Neural crest cell (in vitro differentiated cells): Measurements from ENCODE around the gene OR8K3. TPM values are rescaled to one million over a fixed set of nuclear protein-coding genes. Genes with fewer than 3 reads are reported as not detected.

Experiments used
- DNase-seq: peaks from one replicate; pipeline ENCODE4 v3.0.0; 2021; ENCODE audit warnings: low read depth, mixed read lengths, low spot score
- H3K27ac Mint-ChIP-seq: one replicate; pipeline ENCODE4 v1.8.0; 2021; ENCODE audit warnings: mild to moderate bottlenecking, mixed read lengths; ENCODE audit not compliant: unreplicated experiment
- H3K27me3 Mint-ChIP-seq: 2 replicates; pipeline ENCODE4 v1.8.0; 2021; ENCODE audit warnings: low read depth, mild to moderate bottlenecking, mixed read lengths
- H3K36me3 Mint-ChIP-seq: 2 replicates; pipeline ENCODE4 v1.8.0; 2021; ENCODE audit warnings: low read depth, mild to moderate bottlenecking, mixed read lengths
- H3K4me1 Mint-ChIP-seq: 2 replicates; pipeline ENCODE4 v1.8.0; 2021; ENCODE audit warnings: mixed read lengths
- H3K4me3 Mint-ChIP-seq: one replicate; pipeline ENCODE4 v1.8.0; 2021; ENCODE audit warnings: mild to moderate bottlenecking, mixed read lengths
- H3K9me3 Mint-ChIP-seq: 2 replicates; pipeline ENCODE4 v1.8.0; 2021; ENCODE audit warnings: mixed read lengths
- total RNA-seq: library from RNA; stranded (reverse); gene quantifications from 2 replicates; pipeline ENCODE4 v1.2.1, GENCODE V29; 2021
- TF ChIP-seq, protein P1 (sequence below): fragments of 200-600 bp; sonication (generic); conservative IDR thresholded peaks from 2 replicates; pipeline ENCODE4 v1.5.0; 2021; ENCODE audit warnings: antibody characterized with exemption, mild to moderate bottlenecking

OR8K3 gene
- total RNA-seq, 1 donor from 2014 or later = not detected

DNA sequence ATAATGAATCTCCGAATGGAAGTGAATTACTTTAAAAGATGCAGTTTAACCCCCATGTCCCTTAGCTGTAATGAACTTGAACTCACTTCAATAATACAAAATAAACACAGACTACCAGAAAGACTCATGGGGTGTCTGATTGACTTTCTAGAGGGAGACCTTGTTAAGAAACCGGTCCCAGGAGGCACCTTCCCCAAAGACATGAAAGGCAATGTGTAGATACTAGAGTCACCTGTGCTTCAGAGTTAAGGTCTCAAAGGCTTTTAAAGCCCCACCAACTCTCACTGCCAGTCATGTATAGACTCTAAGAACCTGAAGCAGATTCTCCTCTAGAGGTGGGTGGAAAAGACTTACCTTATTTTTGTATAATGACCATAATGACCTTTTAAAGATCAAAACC lies 39.0 kb downstream of the OR8K3 start, which contains the start of gene OR8J1:
TSS of gene OR8J1 (plus strand) at position 301 of the 400 bp plus-strand sequence. CDS start 5,956 bp downstream, outside the sequence.
- H3K27me3 Mint-ChIP-seq = no peaks in the 10 kb centered on the region
- H3K9me3 Mint-ChIP-seq = no peaks in the 10 kb centered on the region
- H3K4me1 Mint-ChIP-seq = no peaks in the 10 kb centered on the region
- no peaks in the 10 kb centered on the region for H3K36me3 Mint-ChIP-seq
- no peak within 1 kb of the TSS for H3K27ac Mint-ChIP-seq
- no peak for DNase-seq
- TF ChIP-seq, protein P1, sequence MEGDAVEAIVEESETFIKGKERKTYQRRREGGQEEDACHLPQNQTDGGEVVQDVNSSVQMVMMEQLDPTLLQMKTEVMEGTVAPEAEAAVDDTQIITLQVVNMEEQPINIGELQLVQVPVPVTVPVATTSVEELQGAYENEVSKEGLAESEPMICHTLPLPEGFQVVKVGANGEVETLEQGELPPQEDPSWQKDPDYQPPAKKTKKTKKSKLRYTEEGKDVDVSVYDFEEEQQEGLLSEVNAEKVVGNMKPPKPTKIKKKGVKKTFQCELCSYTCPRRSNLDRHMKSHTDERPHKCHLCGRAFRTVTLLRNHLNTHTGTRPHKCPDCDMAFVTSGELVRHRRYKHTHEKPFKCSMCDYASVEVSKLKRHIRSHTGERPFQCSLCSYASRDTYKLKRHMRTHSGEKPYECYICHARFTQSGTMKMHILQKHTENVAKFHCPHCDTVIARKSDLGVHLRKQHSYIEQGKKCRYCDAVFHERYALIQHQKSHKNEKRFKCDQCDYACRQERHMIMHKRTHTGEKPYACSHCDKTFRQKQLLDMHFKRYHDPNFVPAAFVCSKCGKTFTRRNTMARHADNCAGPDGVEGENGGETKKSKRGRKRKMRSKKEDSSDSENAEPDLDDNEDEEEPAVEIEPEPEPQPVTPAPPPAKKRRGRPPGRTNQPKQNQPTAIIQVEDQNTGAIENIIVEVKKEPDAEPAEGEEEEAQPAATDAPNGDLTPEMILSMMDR = no peak
- H3K4me3 Mint-ChIP-seq = no peak within 1 kb of the TSS

Other genes starting within 250 kb of the OR8K3 start
- gene OR8I2, start 221.8 kb upstream of the OR8K3 start, total RNA-seq = not detected in 2 replicates
- not detected in 2 replicates for gene OR8H2, start 211.5 kb upstream of the OR8K3 start, total RNA-seq
- gene OR8H3, start 192.8 kb upstream of the OR8K3 start, total RNA-seq = not detected in 2 replicates
- not detected in 2 replicates for gene OR8J3, start 174.9 kb upstream of the OR8K3 start, total RNA-seq
- not detected in 2 replicates for gene OR8K5, start 154.8 kb upstream of the OR8K3 start, total RNA-seq
- not detected in 2 replicates for gene OR5J2, start 138.5 kb upstream of the OR8K3 start, total RNA-seq
- gene OR5T2, start 80.9 kb upstream of the OR8K3 start, total RNA-seq = not detected in 2 replicates
- gene OR5T3, start 62.9 kb upstream of the OR8K3 start, total RNA-seq = not detected in 2 replicates
- gene OR5T1, start 41.0 kb upstream of the OR8K3 start, total RNA-seq = not detected in 2 replicates
- gene OR8H1, start 22.9 kb upstream of the OR8K3 start, total RNA-seq = not detected in 2 replicates
- gene OR8K1, start 30.9 kb downstream of the OR8K3 start, total RNA-seq = not detected in 2 replicates
- not detected in 2 replicates for gene OR8J1, start 39.1 kb downstream of the OR8K3 start, total RNA-seq
- gene OR8U1, start 60.5 kb downstream of the OR8K3 start, total RNA-seq = not detected in 2 replicates
- not detected in 2 replicates for gene OR5AL1, start 97.6 kb downstream of the OR8K3 start, total RNA-seq
- not detected in 2 replicates for gene OR5M3, start 158.2 kb downstream of the OR8K3 start, total RNA-seq
- not detected in 2 replicates for gene OR5M8, start 176.2 kb downstream of the OR8K3 start, total RNA-seq
- gene OR5M11, start 228.1 kb downstream of the OR8K3 start, total RNA-seq = not detected in 2 replicates